Adrenal gland (tissue), 12 donors: ENCODE results near the gene SHB. TPM values are rescaled to one million over a fixed set of nuclear protein-coding genes. Genes with fewer than 3 reads are reported as not detected.

Experiments
- DNase-seq, 7 donors: peaks; one replicate each; pipeline ENCODE4 v3.0.0-alpha.2; 2019 to 2020
- H3K27ac ChIP-seq, 5 donors: fragments of 200-600 bp; sonication (generic) in 4 of 5; 1 replicate in 3 of 5; 2 replicates in 2 of 5; pipeline versions ENCODE4 v1.5.1 to v1.8.0; 2016 to 2020; ENCODE audit warnings: mild to moderate bottlenecking in 1 of 5
- H3K27me3 ChIP-seq: fragments of 200-600 bp; 2 replicates; pipeline ENCODE4 v1.8.0; 2021
- H3K36me3 ChIP-seq, 2 donors: fragments of 200-600 bp; replicated peaks in 1 of 2; 1 replicate in 1 of 2; 2 replicates in 1 of 2; pipeline versions ENCODE4 v1.5.1 to v1.8.0; 2018 to 2022
- H3K4me1 ChIP-seq, 2 donors: fragments of 200-600 bp; replicated peaks in 1 of 2; 1 replicate in 1 of 2; 2 replicates in 1 of 2; pipeline versions ENCODE4 v1.5.1 to v1.8.0; 2018 to 2021
- H3K4me3 ChIP-seq, 4 donors: fragments of 200-600 bp; sonication (generic) in 3 of 4; one replicate each; pipeline ENCODE4 v1.5.1; 2016 to 2018
- H3K9me3 ChIP-seq, 3 donors: fragments of 200-600 bp; sonication (generic) in 1 of 3; replicated peaks in 1 of 3; 1 replicate in 2 of 3; 2 replicates in 1 of 3; pipeline versions ENCODE4 v1.5.1 to v1.8.0; 2016 to 2021
- POLR2A ChIP-seq, 2 donors: fragments of 450-650 bp; IDR thresholded peaks; one replicate each; pipeline ENCODE4 v1.6.1; 2017; ENCODE audit warnings: antibody characterized with exemption in 2 of 2, mild to moderate bottlenecking in 2 of 2, moderate library complexity in 1 of 2
- WGBS, 4 donors: extraction: QIAGEN DNeasy Blood & Tissue Kit in 2 of 4; methylation state at CpG; one replicate each; pipeline versions ENCODE4 v1.1.5 to v1.1.7; 2013 to 2017; 5-methylcytosine and 5-hydroxymethylcytosine counted together
- intact Hi-C, 2 donors: fragments of 100-400 bp; cut with DNase I; formaldehyde crosslinking; loops; one replicate each; pipeline versions ENCODE4 v1.14.1 to v1.15.0; 2022 to 2023
- polyA plus RNA-seq, 3 donors: library from polyadenylated mRNA; stranded (reverse); fragments of 200-250 nt in 2 of 3; fragments of 350-450 nt in 1 of 3; fragmentation: Illumina TruSeq in 1 of 3; extraction: RNeasy Lipid Tissue Mini Kit (QIAGEN cat#74804) in 1 of 3; gene quantifications; one replicate each; pipeline ENCODE4 v1.2.3, GENCODE V29; 2013 to 2014
- total RNA-seq, 9 donors: library from RNA; depleted of rRNA in 4 of 9; stranded (reverse); fragments of >200 nt in 4 of 9; fragments of 120-200 nt in 1 of 9; fragmentation: NEBNext Ultra II Directional in 1 of 9; extraction: Animal tissue kit (Norgen Biotek cat#: 25700) in 1 of 9; gene quantifications; one replicate each; pipeline versions ENCODE4 v1.1.0 to v1.2.4, GENCODE V29; 2013 to 2023
- TF ChIP-seq, protein P1 (sequence below), 6 experiments: fragments of 450-650 bp in 4 of 6; fragments of 200-600 bp in 2 of 6; sonication (generic) in 1 of 6; IDR thresholded peaks; 1 replicate in 5 of 6; 2 replicates in 1 of 6; pipeline versions ENCODE4 v1.5.1 to v1.8.0; 2016 to 2021; ENCODE audit warnings: antibody characterized with exemption in 6 of 6, mild to moderate bottlenecking in 2 of 6, moderate library complexity in 1 of 6
- donor health status: healthy with polysubstance abuse.
- donor health status: Bipolar disorder and iron deficiency.
- donor health status: DM: yes; HTN: yes; CAD: no.
- donor health status: DM: no; HTN: no; CAD: no.
- donor health status: DM: no; HTN: no; CAD: no.
- donor health status: DM: yes; HTN: yes; CAD: no.

SHB gene
- total and polyA plus RNA-seq, 12 donors = 3.2 to 21.2 (median 11.1) TPM

DNA sequence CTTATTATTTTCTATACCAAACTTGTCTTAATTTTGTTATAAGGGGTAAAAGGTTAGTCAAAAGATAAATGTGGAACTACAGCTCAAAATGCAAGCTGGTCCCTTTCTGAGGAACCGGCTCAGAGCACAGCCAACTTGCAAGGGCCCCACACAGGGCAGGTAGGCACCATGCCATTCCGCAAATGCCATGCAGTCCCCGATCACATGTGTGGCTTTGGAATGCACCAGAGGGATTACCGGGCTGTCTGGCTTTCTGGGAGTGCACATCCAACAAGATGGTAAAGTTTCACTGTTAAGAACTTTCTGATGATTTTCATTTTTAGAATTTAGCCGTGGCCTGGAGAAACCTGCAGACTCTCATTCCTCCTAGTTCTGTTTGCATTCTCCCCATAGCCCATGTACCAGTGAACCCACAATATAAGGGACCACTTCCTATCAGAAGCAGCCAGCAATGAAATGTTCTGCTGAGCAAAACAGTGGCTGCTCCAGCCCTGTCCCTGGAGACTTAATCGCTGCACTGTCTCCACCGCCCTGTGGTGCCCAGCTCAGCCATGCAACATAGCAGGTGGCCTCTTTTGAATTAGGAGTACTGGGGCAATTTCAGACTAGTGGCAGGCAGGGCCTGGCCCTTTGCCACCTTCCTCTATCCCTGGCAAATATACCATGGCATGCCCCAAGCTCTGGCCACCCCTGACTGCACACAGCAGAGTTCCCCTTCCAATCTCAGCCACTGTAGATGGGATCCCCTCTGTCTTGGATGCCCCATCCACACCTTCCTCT is 11.4 kb downstream of the SHB start:
- Histone ChIP-seq H3K36me3 (no peaks in the 10 kb centered on the region), H3K9me3 (no peaks in the 10 kb centered on the region), H3K4me1 (peaks cover 6 to 30% of the 10 kb centered on the region in 2 donors), H3K27me3 (no peaks in the 10 kb centered on the region), H3K4me3 (no peak overlapping the region), H3K27ac (no peak overlapping the region)
- TF ChIP-seq POLR2A (IDR thresholded peaks at IDR 0.05) = no peak
- TF ChIP-seq, protein P1, sequence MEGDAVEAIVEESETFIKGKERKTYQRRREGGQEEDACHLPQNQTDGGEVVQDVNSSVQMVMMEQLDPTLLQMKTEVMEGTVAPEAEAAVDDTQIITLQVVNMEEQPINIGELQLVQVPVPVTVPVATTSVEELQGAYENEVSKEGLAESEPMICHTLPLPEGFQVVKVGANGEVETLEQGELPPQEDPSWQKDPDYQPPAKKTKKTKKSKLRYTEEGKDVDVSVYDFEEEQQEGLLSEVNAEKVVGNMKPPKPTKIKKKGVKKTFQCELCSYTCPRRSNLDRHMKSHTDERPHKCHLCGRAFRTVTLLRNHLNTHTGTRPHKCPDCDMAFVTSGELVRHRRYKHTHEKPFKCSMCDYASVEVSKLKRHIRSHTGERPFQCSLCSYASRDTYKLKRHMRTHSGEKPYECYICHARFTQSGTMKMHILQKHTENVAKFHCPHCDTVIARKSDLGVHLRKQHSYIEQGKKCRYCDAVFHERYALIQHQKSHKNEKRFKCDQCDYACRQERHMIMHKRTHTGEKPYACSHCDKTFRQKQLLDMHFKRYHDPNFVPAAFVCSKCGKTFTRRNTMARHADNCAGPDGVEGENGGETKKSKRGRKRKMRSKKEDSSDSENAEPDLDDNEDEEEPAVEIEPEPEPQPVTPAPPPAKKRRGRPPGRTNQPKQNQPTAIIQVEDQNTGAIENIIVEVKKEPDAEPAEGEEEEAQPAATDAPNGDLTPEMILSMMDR (IDR thresholded peaks at IDR 0.05) = no peak
- 89 to 97% (median 95%) methylated on average over 7 of the region's 7 CpGs for WGBS, 4 donors
- DNase-seq = no peak
- intact Hi-C loops = no loop called here

DNA sequence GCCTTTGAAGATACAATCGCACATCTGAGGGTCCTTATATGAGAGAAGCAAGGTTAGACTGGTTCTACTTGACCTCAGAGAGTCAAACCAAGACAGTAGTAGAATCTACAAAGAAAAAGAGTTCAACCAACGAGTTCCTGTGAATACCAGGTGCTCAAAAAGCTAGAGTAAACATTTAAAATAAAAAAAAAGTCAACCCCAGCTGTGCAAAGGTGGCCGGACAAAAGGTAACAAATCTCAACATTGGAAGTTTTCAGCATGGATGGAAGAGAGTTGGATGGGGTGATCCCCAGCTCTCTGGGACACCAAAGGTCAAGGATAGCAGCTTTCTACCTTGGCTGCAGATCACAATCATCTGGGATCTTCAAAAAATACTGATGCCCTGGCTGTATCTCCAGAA is 14.4 kb downstream of the SHB start:
- no peak for TF ChIP-seq POLR2A (IDR thresholded peaks at IDR 0.05)
- TF ChIP-seq, protein P1 (IDR thresholded peaks at IDR 0.05) = no peak
- Histone ChIP-seq H3K4me1 (peaks cover 0 to 7% of the 10 kb centered on the region in 2 donors), H3K4me3 (no peak overlapping the region), H3K27ac (no peak overlapping the region), H3K9me3 (no peaks in the 10 kb centered on the region), H3K27me3 (no peaks in the 10 kb centered on the region), H3K36me3 (no peaks in the 10 kb centered on the region)
- 77 to 86% (median 82%) methylated on average over 3 of the region's 3 CpGs for WGBS, 4 donors
- no peak for DNase-seq
- intact Hi-C loops = no loop called here

DNA sequence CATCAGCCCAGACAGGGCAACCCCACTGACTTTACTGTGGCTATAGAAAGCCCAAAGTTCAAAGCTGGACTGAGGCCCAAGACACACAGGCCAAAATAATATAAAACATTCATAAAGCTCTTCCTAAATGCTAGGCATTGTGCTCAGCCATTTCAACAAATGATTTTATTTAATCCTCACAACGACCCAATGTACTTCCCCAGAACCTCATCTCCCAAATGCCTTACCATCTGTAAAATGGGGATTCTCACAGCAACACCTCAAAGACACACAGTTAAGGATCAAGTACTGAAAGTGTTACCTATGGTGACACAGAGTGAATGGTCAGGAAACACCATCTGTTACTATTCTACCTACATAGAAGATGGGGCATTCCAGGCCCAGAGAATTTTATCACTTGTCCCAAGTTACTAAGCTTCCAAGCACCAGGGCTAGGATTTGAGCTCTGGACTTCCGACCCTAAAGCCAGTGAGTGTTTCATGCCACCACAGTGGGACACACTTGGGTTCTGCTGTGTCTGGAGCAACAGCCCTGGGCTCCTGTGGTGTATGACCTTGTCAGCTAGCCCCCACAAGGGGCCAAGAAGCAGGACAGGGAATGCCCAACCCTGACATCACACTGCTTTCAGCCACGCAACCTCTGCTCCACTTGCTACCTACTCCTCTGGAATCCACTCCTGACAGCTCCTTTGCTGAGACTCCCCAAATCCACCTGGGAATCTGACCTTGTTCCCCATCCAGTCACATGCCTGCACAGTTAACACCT is 15.1 kb downstream of the SHB start:
- TF ChIP-seq, protein P1 (IDR thresholded peaks at IDR 0.05) = no peak
- TF ChIP-seq POLR2A (IDR thresholded peaks at IDR 0.05) = no peak
- Histone ChIP-seq H3K27me3 (no peaks in the 10 kb centered on the region), H3K36me3 (no peaks in the 10 kb centered on the region), H3K4me1 (peaks cover 0 to 4% of the 10 kb centered on the region in 2 donors), H3K4me3 (no peak overlapping the region), H3K27ac (no peak overlapping the region), H3K9me3 (no peaks in the 10 kb centered on the region)
- intact Hi-C loops = no loop called here
- no peak for DNase-seq
- WGBS, 4 donors = 85 to 96% (median 93%) methylated on average over 3 of the region's 3 CpGs

DNA sequence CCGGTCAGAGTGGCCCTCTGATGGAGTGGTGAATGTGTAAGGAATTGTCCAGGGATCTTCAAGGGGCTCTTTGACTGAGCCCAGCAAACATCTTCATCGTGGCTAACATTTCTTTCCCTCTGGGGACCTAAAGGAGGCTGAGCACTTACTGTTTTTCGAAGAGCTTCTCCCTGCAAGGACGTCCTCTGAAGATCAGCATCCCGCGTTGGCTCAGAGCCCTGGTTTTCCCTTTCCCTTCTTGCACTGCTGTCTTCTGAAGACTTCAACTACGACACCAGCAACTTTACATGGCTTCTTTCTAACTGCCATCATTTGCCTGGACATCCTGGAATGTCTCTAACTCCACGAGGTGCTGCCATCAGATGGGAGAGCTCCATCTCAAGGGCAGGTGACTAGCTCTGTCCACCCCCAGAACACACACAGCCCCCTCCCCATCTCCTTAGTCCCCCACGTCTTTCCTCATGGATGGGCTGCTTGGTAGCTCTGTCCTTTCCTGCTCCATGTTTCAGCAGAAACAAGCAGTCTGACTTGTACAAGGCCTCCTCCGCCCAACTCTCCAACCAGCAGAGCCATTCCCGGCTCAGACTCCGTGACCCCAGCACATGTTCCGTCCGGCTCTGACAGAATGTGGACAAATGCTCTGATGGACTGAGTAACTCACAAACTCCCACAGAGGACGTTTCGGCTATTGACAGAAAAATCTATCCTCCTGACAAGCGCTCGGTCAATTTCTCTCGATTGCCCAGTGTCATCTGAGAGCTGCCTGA is 17.1 kb downstream of the SHB start:
- intact Hi-C loops = no loop called here
- no peaks in the 10 kb centered on the region for H3K9me3 ChIP-seq
- H3K4me3 ChIP-seq = no peak overlapping the region
- DNase-seq = no peak
- 91 to 94% (median 92%) methylated on average over 19 of the region's 19 CpGs for WGBS, 4 donors
- no peaks in the 10 kb centered on the region for H3K27me3 ChIP-seq
- H3K4me1 ChIP-seq = peaks cover 13 to 19% of the 10 kb centered on the region in 2 donors
- no peak for TF ChIP-seq POLR2A (IDR thresholded peaks at IDR 0.05)
- TF ChIP-seq, protein P1 (IDR thresholded peaks at IDR 0.05) = no peak
- H3K36me3 ChIP-seq = no peaks in the 10 kb centered on the region
- no peak overlapping the region for H3K27ac ChIP-seq
